ENCODE measurements around the gene SYNM.

DNA sequence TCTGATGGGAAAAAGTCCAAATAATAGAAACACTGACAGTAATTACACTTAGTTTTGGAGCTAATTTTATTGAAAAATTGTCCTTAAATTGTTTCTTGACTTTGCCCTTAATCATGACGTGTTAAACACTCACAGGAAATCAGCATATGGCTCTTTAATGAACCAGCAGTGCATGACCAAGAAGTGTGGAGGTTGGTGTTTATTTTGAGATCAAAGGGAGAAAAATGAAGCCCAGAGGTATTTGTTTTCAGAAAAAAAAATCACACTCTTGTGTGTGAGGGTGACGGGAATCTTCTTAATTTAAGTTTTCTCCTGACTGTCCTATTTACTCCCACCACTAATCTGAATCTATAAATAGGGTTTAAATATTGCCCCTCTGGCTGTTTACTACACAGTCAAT is 28.8 kb upstream of the SYNM start:
- TF ChIP-seq ZC3H10 (CRISPR knock-in tag; IDR thresholded peaks at IDR 0.05) (no peak), SNAI2 (CRISPR knock-in tag; IDR thresholded peaks at IDR 0.05) (no peak), BACH2 (CRISPR knock-in tag; IDR thresholded peaks at IDR 0.05; ENCODE audit: borderline replicate concordance) (no peak), ZFP3 (CRISPR knock-in tag; IDR thresholded peaks at IDR 0.05) (no peak), ESRRG (CRISPR knock-in tag; IDR thresholded peaks at IDR 0.05) (no peak), ZFP30 (CRISPR knock-in tag; IDR thresholded peaks at IDR 0.05) (no peak), TOX (CRISPR knock-in tag; IDR thresholded peaks at IDR 0.05; ENCODE audit: borderline replicate concordance) (no peak), ZNF565 (CRISPR knock-in tag; conservative IDR thresholded peaks at IDR 0.05; ENCODE audit: low read depth) (no peak), PPARA (CRISPR knock-in tag; IDR thresholded peaks at IDR 0.05; ENCODE audit: borderline replicate concordance) (no peak), OSR1 (CRISPR knock-in tag; IDR thresholded peaks at IDR 0.05) (no peak), ZNF8 (CRISPR knock-in tag; IDR thresholded peaks at IDR 0.05) (no peak), ZNF70 (CRISPR knock-in tag; IDR thresholded peaks at IDR 0.05) (no peak)
- TF ChIP-seq, protein P1, sequence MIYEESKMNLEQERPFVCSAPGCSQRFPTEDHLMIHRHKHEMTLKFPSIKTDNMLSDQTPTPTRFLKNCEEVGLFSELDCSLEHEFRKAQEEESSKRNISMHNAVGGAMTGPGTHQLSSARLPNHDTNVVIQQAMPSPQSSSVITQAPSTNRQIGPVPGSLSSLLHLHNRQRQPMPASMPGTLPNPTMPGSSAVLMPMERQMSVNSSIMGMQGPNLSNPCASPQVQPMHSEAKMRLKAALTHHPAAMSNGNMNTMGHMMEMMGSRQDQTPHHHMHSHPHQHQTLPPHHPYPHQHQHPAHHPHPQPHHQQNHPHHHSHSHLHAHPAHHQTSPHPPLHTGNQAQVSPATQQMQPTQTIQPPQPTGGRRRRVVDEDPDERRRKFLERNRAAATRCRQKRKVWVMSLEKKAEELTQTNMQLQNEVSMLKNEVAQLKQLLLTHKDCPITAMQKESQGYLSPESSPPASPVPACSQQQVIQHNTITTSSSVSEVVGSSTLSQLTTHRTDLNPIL (CRISPR knock-in tag; IDR thresholded peaks at IDR 0.05; ENCODE audit: low read depth) = no peak
- TF ChIP-seq, protein P2, sequence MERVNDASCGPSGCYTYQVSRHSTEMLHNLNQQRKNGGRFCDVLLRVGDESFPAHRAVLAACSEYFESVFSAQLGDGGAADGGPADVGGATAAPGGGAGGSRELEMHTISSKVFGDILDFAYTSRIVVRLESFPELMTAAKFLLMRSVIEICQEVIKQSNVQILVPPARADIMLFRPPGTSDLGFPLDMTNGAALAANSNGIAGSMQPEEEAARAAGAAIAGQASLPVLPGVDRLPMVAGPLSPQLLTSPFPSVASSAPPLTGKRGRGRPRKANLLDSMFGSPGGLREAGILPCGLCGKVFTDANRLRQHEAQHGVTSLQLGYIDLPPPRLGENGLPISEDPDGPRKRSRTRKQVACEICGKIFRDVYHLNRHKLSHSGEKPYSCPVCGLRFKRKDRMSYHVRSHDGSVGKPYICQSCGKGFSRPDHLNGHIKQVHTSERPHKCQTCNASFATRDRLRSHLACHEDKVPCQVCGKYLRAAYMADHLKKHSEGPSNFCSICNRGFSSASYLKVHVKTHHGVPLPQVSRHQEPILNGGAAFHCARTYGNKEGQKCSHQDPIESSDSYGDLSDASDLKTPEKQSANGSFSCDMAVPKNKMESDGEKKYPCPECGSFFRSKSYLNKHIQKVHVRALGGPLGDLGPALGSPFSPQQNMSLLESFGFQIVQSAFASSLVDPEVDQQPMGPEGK (CRISPR knock-in tag; IDR thresholded peaks at IDR 0.05; ENCODE audit: borderline replicate concordance) = no peak

Measured in SK-N-SH treated with all-trans-retinoic acid at 6 μM for 48 hours (cell line).